GM18508 (cell line): ENCODE measurements around the gene TTC28.
"Not testable (repeated sequence)": the region's sequence is repeated elsewhere in the genome, so short reads cannot be mapped to it uniquely, and the experiment has no call there.

Source experiments
- ATAC-seq: cut with Tn5 transposase; IDR thresholded peaks from one replicate; pipeline ENCODE4 v1.9.1; 2021; ENCODE audit warnings: moderate number of reproducible peaks; ENCODE audit not compliant: insufficient read depth, unreplicated experiment

TTC28 gene

DNA sequence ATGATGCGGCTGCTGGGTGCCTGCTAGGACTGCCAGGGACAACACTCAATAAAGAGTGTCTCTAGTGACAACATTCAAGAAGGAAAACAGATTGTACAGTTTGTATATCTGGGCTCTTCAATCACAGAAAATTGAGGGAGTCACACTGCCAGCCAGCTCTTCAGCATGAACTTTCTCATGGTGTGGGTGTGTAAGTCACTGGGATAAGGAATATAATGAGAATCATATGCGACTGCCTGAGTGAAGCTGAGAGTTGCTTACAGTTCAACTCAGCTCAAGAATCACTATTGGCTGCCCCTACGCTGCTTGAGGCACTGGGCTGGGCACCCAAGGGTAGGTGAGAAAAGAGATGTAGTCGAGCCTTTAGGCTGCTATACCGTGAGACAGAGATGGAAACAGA is 432.5 kb downstream of the TTC28 start:
- ATAC-seq = no peak

- ATAC-seq = no peak
Observed at GRCh38 chr22:28246397-28246796, 433.2 kb downstream of the TTC28 start.

DNA sequence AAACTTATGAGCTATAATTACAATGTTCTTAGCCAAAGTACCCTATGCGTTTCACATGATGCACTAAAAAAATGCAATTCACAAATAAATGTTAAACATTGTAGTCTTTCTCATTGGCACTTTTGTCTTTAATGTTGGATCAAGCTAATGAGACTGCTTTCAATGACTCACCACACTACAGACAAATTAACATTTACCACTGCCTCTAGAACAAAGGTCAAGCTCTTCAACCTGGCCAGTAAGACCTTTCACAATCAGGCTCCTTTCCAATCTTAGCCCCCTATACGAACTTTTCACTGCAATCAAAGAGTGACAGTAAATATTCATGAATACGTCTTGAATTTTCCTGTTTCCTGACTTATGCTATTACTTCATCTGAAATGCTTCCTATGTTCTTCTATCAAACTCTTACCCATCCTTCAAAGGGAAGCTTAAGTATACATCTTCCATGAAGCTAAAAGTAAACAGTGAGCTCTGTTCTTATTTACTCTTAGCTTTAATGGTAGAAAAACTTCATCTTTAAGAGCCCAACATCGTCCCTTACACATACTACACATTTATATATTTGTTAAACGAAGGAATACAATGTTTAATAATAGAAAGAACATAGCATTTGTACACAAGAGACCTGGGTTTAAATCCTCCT is 433.9 kb downstream of the TTC28 start:
- no peak for ATAC-seq

GRCh38 chr22:28244757-28245156 is 434.9 kb downstream of the TTC28 start:
- ATAC-seq = no peak

- no peak for ATAC-seq
Observed at GRCh38 chr22:28243539-28243938, 436.1 kb downstream of the TTC28 start.

DNA sequence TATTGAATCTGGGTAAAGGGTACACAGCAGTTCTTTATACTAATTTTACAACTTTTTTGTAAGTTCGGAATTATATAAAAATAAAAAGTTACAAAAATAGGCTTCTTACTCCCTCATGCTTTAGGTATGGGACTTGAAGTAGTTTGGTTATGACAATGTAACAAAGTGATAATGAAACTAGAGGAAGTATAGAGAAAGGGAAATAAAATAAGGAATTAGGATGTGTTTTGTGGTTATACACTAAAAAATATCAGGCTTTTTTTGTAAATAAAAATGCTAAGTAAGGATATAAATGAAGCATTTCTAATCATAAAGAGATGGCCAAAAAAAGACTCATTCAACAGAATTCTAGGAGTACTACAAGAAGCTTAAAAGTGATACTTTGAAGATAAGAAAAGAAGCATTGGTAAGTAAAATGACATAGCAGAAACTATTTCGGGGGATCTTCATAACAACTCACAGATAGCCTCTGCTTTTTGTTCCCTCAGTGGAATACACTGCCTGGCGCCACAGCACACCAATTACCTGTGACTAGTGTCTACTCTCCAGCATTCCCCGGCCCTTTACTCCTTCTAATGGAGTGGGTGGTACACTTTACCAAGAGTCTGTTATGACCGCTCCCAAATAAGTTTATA is 437.9 kb downstream of the TTC28 start:
- ATAC-seq = no peak

DNA sequence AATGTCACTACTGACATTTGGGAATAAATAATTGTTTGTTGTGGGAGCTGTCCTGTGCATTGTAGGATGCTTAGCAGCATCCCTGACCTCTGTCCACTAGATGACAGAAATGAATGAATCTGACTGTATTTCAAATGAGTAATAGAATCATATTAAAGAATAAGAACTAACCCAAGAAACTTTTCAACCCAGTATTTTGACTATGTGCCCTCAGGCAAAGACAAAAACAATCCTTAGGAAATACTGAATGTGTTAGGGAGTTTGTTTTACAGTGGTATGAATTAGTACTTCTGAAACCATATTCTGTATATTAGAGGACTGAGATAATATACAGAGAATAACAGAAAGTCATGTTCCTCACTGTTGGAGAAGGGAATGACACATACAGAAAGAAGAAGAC is 439.7 kb downstream of the TTC28 start:
- no peak for ATAC-seq

GRCh38 chr22:28237783-28238182 is 441.9 kb downstream of the TTC28 start:
- no peak for ATAC-seq

DNA sequence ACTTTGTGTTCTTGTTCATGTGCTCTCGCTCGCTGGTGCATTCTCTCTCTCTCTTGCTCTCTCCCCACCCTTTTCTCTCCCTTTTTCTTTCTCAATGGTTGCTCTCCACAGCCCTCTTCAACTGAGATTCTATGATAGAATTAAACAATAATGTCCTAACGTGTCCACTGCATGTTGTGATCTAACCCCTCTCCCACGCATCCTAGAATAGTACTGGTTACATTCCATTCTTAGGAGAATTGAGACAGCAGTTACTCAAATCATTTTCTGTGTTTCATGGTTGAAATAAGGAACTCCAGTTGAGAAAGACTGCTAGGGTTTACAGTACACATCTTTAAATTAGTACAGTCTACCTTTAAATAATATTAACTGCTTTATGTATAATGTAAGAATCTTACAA is 442.5 kb downstream of the TTC28 start:
- no peak for ATAC-seq

GRCh38 chr22:28232204-28232603 is 447.4 kb downstream of the TTC28 start:
- ATAC-seq = no peak

DNA sequence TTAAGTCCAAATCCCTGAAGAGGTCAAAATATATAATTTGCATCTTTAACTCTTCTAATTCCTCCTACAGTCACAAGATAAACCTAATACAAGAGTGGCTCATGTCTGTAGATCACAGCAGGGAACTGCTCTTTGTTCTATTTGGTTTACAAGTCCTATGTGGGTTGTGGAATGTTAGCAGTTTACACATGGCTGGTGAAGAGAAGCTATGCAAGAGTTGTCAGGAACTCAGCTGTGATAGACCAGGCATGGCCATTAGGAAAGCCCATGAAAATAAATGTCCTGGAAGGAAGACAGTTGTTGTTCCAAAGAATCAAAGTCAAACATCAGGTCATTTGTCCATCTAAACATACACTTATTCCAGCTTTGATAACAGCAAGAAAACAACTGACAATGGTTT is 448.2 kb downstream of the TTC28 start:
- ATAC-seq = no peak

DNA sequence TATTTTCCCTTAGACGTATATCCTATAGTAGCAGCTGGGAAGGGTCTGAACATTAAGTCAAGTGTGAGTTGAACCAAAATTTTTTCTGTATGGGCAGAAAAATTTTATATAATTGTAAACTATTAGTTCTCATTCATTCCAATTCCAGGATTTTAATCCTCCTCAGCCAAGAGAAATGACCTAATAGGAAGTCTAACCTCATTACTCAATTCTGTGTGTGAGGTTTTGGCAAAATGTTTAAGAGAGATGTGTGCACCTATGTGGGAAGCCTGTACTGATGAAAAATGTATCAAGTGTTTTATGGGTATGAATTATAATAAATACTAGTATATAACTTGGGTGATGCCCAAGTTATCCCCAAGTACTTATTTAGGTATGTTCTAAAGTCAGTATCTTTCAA is 449.0 kb downstream of the TTC28 start:
- ATAC-seq = no peak

- no peak for ATAC-seq
Observed at GRCh38 chr22:28229566-28230485, 449.8 kb downstream of the TTC28 start.

DNA sequence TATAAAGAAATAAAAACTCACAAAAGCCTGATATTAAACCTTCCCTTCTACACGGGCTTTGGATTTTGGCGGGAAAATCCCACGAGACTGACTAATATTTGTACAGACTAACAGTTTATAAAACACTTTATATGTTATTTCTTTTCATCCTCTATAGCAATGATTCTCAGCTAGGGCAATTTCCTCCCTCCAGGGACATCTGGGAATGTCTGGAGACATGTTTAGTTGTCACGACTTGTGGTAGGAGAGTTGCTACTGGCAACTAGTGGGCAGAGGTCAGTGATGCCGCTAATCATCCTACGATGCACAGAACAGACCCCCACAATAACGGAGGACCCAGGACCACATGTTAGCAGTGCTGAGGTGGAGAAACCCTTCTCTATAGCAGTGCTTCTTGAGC is 455.8 kb downstream of the TTC28 start:
- no peak for ATAC-seq

GRCh38 chr22:28222976-28223745 is 456.5 kb downstream of the TTC28 start:
- ATAC-seq = no peak

GRCh38 chr22:28222571-28222970 is 457.1 kb downstream of the TTC28 start:
- no peak for ATAC-seq

DNA sequence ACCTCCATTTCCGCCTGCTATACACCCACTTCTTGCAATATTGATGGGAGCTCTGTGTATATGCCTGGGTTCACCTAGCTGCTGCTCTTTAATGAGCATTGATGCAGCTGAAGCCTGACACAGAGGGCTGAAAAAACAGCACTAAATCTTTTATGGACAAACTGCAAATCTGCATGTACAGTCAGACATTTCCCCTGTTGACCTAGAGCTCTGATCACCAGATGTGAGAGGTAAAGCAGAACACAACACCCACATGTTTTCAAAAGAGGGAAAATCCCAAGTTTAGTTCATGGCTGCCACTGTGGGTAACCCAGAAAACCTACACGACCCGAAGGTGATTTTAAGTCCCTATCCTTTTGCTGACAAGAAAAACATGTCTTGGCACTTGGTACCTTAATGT is 457.6 kb downstream of the TTC28 start:
- no peak for ATAC-seq

- ATAC-seq = no peak
Observed at GRCh38 chr22:28220626-28221363, 458.8 kb downstream of the TTC28 start.

DNA sequence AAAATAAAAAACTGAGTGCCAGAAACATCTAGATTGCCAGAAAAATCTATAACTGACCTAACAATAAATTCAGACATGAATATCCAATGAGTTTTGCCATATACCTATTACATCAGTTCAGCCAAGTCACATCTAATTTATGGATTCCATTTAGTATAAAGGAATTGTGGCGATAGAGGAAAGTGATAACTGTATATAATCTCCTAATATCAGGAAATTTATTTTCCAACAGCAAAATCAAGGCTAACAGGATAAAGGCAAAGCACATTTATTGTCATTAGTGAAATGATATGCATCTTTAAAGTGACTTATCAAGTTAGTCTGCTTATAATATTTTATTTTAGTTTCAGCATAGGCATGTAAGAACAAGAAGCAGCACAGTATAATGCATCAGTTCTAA is 462.4 kb downstream of the TTC28 start:
- no peak for ATAC-seq

GRCh38 chr22:28214750-28215149 is 464.9 kb downstream of the TTC28 start:
- not testable (repeated sequence) for ATAC-seq
